SK-N-SH treated with all-trans-retinoic acid at 6 μM for 48 hours (cell line): ENCODE data around the gene TNFRSF4.

Experiments used
- ATAC-seq: fragments of 200-7000 bp; cut with Tn5 transposase; 3 replicates; pipeline ENCODE4 v1.9.1; 2020; ENCODE audit warnings: mild to moderate bottlenecking, moderate library complexity
- ARNTL ChIP-seq: fragments of 450-650 bp; formaldehyde crosslinking; IDR thresholded peaks from 2 replicates; pipeline ENCODE4 v1.5.0; 2020; ENCODE audit warnings: low read depth, mild to moderate bottlenecking, moderate library complexity, borderline replicate concordance
- BACH2 ChIP-seq: fragments of 250-450 bp; sonication (Bioruptor Pico); IDR thresholded peaks from 2 replicates; pipeline ENCODE4 v1.9.0; 2021; ENCODE audit warnings: mild to moderate bottlenecking, borderline replicate concordance
- CREB5 ChIP-seq: fragments of 250-450 bp; sonication (Bioruptor Pico); IDR thresholded peaks from 2 replicates; pipeline ENCODE4 v1.5.1; 2020; ENCODE audit warnings: low read depth, mild to moderate bottlenecking, moderate library complexity
- CSDC2 ChIP-seq: fragments of 250-450 bp; sonication (Bioruptor Pico); IDR thresholded peaks from 2 replicates; pipeline ENCODE4 v1.5.0; 2020; ENCODE audit warnings: mild to moderate bottlenecking, moderate library complexity
- ESRRG ChIP-seq: fragments of 250-450 bp; sonication (Bioruptor Pico); IDR thresholded peaks from 2 replicates; pipeline ENCODE4 v1.6.1; 2021; ENCODE audit warnings: mild to moderate bottlenecking
- GLIS3 ChIP-seq: fragments of 250-450 bp; sonication (Bioruptor Pico); IDR thresholded peaks from 2 replicates; pipeline ENCODE4 v1.5.0; 2020; ENCODE audit warnings: mild to moderate bottlenecking, moderate library complexity
- ISL1 ChIP-seq: fragments of 250-450 bp; sonication (Bioruptor Pico); IDR thresholded peaks from 2 replicates; pipeline ENCODE4 v2.1.2; 2022; ENCODE audit warnings: mild to moderate bottlenecking, moderate library complexity
- OSR1 ChIP-seq: fragments of 250-450 bp; sonication (Bioruptor Pico); IDR thresholded peaks from 2 replicates; pipeline ENCODE4 v1.8.0; 2022; ENCODE audit warnings: moderate library complexity, mild to moderate bottlenecking, inconsistent platforms
- POU6F1 ChIP-seq: fragments of 250-450 bp; sonication (Bioruptor Pico); IDR thresholded peaks from 2 replicates; pipeline ENCODE4 v1.8.0; 2021; ENCODE audit warnings: low read depth, mild to moderate bottlenecking, moderate library complexity, borderline replicate concordance
- PPARA ChIP-seq: fragments of 250-450 bp; sonication (Bioruptor Pico); IDR thresholded peaks from 2 replicates; pipeline ENCODE4 v1.5.0; 2020; ENCODE audit warnings: mild to moderate bottlenecking, borderline replicate concordance
- RARB ChIP-seq: fragments of 250-450 bp; sonication (Bioruptor Pico); IDR thresholded peaks from 2 replicates; pipeline ENCODE4 v1.8.0; 2021; ENCODE audit warnings: mild to moderate bottlenecking, moderate library complexity
- SNAI2 ChIP-seq: fragments of 250-450 bp; sonication (Bioruptor Pico); IDR thresholded peaks from 2 replicates; pipeline ENCODE4 v1.5.0; 2020; ENCODE audit warnings: mild to moderate bottlenecking, moderate library complexity
- TCF4 ChIP-seq: fragments of 250-450 bp; sonication (Bioruptor Pico); IDR thresholded peaks from 2 replicates; pipeline ENCODE4 v1.8.0; 2021; ENCODE audit warnings: mild to moderate bottlenecking, moderate library complexity, borderline replicate concordance
- TOX ChIP-seq: fragments of 250-450 bp; sonication (Bioruptor Pico); IDR thresholded peaks from 2 replicates; pipeline ENCODE4 v1.8.0; 2021; ENCODE audit warnings: mild to moderate bottlenecking, moderate library complexity, borderline replicate concordance
- ZC3H10 ChIP-seq: fragments of 250-450 bp; sonication (Bioruptor Pico); IDR thresholded peaks from 2 replicates; pipeline ENCODE4 v1.5.1; 2021; ENCODE audit warnings: mild to moderate bottlenecking, moderate library complexity
- ZFP3 ChIP-seq: fragments of 250-450 bp; sonication (Bioruptor Pico); IDR thresholded peaks from 2 replicates; pipeline ENCODE4 v1.5.0; 2020; ENCODE audit warnings: mild to moderate bottlenecking, moderate library complexity
- ZFP30 ChIP-seq: fragments of 450-650 bp; formaldehyde crosslinking; IDR thresholded peaks from 2 replicates; pipeline ENCODE4 v1.5.0; 2022; ENCODE audit warnings: mild to moderate bottlenecking, moderate library complexity
- ZNF565 ChIP-seq: fragments of 450-650 bp; formaldehyde crosslinking; conservative IDR thresholded peaks from 2 replicates; pipeline ENCODE4 v1.5.0; 2020; ENCODE audit warnings: low read depth, mild to moderate bottlenecking, moderate library complexity
- ZNF70 ChIP-seq: fragments of 450-650 bp; formaldehyde crosslinking; IDR thresholded peaks from 2 replicates; pipeline ENCODE4 v1.5.0; 2020; ENCODE audit warnings: mild to moderate bottlenecking, moderate library complexity
- ZNF8 ChIP-seq: fragments of 450-650 bp; formaldehyde crosslinking; IDR thresholded peaks from 2 replicates; pipeline ENCODE4 v1.5.0; 2020; ENCODE audit warnings: mild to moderate bottlenecking, moderate library complexity
- TF ChIP-seq, protein P1 (sequence below): fragments of 250-450 bp; sonication (Bioruptor Pico); IDR thresholded peaks from 2 replicates; pipeline ENCODE4 v1.5.1; 2021; ENCODE audit warnings: mild to moderate bottlenecking, moderate library complexity
- TF ChIP-seq, protein P2 (sequence below): fragments of 250-450 bp; sonication (Bioruptor Pico); IDR thresholded peaks from 2 replicates; pipeline ENCODE4 v1.5.0; 2020; ENCODE audit warnings: mild to moderate bottlenecking, moderate library complexity

TNFRSF4 gene

GRCh38 chr1:1173793-1174415 is 40.0 kb downstream of the TNFRSF4 start, which contains the start of gene TTLL10:
Gene TTLL10, plus strand, starts transcription at chr1:1173880. Its CDS starts 5,336 bp downstream, at chr1:1179216.
- no peak for ATAC-seq
- no peak for TF ChIP-seq RARB (CRISPR knock-in tag)
- TF ChIP-seq GLIS3 = no peak
- no peak for TF ChIP-seq ARNTL (CRISPR knock-in tag)
- TF ChIP-seq ESRRG (CRISPR knock-in tag) = no peak
- no peak for TF ChIP-seq OSR1 (CRISPR knock-in tag)
- TF ChIP-seq BACH2 = no peak
- no peak for TF ChIP-seq TOX (CRISPR knock-in tag)
- TF ChIP-seq ZFP30 (CRISPR knock-in tag) = no peak
- TF ChIP-seq PPARA (CRISPR knock-in tag) = no peak
- TF ChIP-seq CSDC2 = no peak
- TF ChIP-seq ZFP3 (CRISPR knock-in tag) = no peak
- TF ChIP-seq, protein P1, sequence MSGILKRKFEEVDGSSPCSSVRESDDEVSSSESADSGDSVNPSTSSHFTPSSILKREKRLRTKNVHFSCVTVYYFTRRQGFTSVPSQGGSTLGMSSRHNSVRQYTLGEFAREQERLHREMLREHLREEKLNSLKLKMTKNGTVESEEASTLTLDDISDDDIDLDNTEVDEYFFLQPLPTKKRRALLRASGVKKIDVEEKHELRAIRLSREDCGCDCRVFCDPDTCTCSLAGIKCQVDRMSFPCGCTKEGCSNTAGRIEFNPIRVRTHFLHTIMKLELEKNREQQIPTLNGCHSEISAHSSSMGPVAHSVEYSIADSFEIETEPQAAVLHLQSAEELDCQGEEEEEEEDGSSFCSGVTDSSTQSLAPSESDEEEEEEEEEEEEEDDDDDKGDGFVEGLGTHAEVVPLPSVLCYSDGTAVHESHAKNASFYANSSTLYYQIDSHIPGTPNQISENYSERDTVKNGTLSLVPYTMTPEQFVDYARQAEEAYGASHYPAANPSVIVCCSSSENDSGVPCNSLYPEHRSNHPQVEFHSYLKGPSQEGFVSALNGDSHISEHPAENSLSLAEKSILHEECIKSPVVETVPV (CRISPR knock-in tag) = no peak
- no peak for TF ChIP-seq ZNF8 (CRISPR knock-in tag)

DNA sequence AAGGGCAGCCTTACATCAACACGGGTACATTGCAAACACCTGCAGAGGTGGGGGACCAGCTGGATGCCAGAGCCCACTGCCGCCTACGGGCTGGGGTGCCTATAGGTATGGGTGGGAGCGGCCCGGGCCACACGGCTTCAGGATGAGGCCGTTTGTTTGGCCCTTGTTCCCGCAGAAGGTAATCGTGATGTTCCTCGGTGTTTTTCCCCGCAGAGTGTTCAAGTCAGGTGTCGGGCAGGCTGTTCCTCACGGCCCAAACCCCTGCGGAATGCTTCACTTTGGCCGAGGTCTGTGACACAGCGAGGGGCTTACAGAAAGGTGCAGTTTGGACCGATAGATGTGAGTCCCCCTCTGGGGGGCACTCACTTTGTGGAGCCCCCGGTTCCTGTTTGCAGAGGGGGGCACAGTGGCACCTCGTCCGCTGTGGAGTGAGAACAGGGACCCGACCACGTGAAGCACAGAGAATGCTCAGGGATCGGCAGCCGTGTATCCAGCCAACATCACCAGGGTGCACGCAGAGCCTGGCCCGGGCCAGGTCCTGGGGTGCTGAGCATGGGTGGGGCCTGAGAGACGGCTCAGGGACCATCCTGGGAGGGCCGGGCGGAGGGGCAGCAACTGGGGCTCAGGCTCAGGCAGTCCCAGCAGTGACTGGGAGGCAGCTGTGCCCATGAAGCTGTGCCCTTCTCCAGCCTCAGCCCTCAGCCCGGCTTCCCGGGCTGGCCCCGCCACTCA is 40.7 kb downstream of the TNFRSF4 start:
- TF ChIP-seq TCF4 (CRISPR knock-in tag) (no peak), GLIS3 (no peak), ZNF565 (CRISPR knock-in tag) (no peak), ZFP30 (CRISPR knock-in tag) (no peak), RARB (CRISPR knock-in tag) (no peak), BACH2 (no peak), ZNF8 (CRISPR knock-in tag) (no peak), CREB5 (no peak), ZC3H10 (no peak), TOX (CRISPR knock-in tag) (no peak), ESRRG (CRISPR knock-in tag) (no peak), ZFP3 (CRISPR knock-in tag) (no peak), SNAI2 (no peak)
- TF ChIP-seq, protein P2, sequence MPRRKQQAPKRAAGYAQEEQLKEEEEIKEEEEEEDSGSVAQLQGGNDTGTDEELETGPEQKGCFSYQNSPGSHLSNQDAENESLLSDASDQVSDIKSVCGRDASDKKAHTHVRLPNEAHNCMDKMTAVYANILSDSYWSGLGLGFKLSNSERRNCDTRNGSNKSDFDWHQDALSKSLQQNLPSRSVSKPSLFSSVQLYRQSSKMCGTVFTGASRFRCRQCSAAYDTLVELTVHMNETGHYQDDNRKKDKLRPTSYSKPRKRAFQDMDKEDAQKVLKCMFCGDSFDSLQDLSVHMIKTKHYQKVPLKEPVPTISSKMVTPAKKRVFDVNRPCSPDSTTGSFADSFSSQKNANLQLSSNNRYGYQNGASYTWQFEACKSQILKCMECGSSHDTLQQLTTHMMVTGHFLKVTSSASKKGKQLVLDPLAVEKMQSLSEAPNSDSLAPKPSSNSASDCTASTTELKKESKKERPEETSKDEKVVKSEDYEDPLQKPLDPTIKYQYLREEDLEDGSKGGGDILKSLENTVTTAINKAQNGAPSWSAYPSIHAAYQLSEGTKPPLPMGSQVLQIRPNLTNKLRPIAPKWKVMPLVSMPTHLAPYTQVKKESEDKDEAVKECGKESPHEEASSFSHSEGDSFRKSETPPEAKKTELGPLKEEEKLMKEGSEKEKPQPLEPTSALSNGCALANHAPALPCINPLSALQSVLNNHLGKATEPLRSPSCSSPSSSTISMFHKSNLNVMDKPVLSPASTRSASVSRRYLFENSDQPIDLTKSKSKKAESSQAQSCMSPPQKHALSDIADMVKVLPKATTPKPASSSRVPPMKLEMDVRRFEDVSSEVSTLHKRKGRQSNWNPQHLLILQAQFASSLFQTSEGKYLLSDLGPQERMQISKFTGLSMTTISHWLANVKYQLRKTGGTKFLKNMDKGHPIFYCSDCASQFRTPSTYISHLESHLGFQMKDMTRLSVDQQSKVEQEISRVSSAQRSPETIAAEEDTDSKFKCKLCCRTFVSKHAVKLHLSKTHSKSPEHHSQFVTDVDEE (CRISPR knock-in tag) = no peak
- no peak for ATAC-seq

- ATAC-seq = no peak
- no peak for TF ChIP-seq TCF4 (CRISPR knock-in tag)
- no peak for TF ChIP-seq ESRRG (CRISPR knock-in tag)
- no peak for TF ChIP-seq POU6F1 (CRISPR knock-in tag)
- no peak for TF ChIP-seq ARNTL (CRISPR knock-in tag)
- TF ChIP-seq, protein P2 (CRISPR knock-in tag) = no peak
- TF ChIP-seq SNAI2 = no peak
- no peak for TF ChIP-seq ZFP3 (CRISPR knock-in tag)
- TF ChIP-seq, protein P1 (CRISPR knock-in tag) = no peak
- TF ChIP-seq ISL1 (CRISPR knock-in tag) = no peak
- TF ChIP-seq ZNF70 = no peak
- no peak for TF ChIP-seq BACH2
- no peak for TF ChIP-seq GLIS3
- TF ChIP-seq RARB (CRISPR knock-in tag) = no peak
- no peak for TF ChIP-seq OSR1 (CRISPR knock-in tag)
Observed at GRCh38 chr1:1171546-1172340, 42.2 kb downstream of the TNFRSF4 start.
